ENCODE results near the gene CALHM5. TPM values are rescaled to one million over a fixed set of nuclear protein-coding genes. Genes with fewer than 3 reads are reported as not detected.

The CALHM5 gene
- total RNA-seq, 1 experiment from 2014 or later, result 0.05 TPM

DNA sequence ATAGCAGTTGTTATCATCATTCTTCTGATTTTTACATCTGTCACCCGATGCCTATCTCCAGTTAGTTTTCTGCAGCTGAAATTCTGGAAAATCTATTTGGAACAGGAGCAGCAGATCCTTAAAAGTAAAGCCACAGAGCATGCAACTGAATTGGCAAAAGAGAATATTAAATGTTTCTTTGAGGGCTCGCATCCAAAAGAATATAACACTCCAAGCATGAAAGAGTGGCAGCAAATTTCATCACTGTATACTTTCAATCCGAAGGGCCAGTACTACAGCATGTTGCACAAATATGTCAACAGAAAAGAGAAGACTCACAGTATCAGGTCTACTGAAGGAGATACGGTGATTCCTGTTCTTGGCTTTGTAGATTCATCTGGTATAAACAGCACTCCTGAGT lies 48.1 kb upstream of the CALHM5 start:
- no peaks in the 10 kb centered on the region for H3K4me1 ChIP-seq (ENCODE audit: control insufficient read depth in 1 of 2, insufficient read depth in 2 of 2, low read length in 2 of 2)
- ATAC-seq (no peak), DNase-seq (ENCODE audit: low read depth, low spot score) (no peak)
- ChIA-PET RAD21 (ENCODE audit: low non-redundant PET in 1 of 2, low total read pairs in 2 of 2, uncharacterized antibody in 2 of 2, unreplicated experiment in 2 of 2) (no interaction called here), POLR2A (no interaction called here), CTCF (no interaction called here)
- no peaks in the 10 kb centered on the region for H3K27me3 ChIP-seq (ENCODE audit: insufficient read depth, low read length)
- no peak overlapping the region for H3K27ac ChIP-seq (ENCODE audit: low read depth, low read length)
- no peak overlapping the region for H2AFZ ChIP-seq (ENCODE audit: low read depth, low read length, poor library complexity, severe bottlenecking)
- H3K4me3 ChIP-seq (replicated peaks in 1 of 2; ENCODE audit: low read depth in 1 of 2, low read length in 2 of 2), result no peak overlapping the region
- no TSS peak for BruUV-seq (replicated peaks)
- no peaks in the 10 kb centered on the region for H3K79me2 ChIP-seq (ENCODE audit: insufficient read depth, low read length)
- TF ChIP-seq, protein P1, sequence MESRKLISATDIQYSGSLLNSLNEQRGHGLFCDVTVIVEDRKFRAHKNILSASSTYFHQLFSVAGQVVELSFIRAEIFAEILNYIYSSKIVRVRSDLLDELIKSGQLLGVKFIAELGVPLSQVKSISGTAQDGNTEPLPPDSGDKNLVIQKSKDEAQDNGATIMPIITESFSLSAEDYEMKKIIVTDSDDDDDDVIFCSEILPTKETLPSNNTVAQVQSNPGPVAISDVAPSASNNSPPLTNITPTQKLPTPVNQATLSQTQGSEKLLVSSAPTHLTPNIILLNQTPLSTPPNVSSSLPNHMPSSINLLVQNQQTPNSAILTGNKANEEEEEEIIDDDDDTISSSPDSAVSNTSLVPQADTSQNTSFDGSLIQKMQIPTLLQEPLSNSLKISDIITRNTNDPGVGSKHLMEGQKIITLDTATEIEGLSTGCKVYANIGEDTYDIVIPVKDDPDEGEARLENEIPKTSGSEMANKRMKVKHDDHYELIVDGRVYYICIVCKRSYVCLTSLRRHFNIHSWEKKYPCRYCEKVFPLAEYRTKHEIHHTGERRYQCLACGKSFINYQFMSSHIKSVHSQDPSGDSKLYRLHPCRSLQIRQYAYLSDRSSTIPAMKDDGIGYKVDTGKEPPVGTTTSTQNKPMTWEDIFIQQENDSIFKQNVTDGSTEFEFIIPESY (IDR thresholded peaks at IDR 0.05; ENCODE audit: extremely low read depth, insufficient replicate concordance, low read length), result no peak
- no peak for TF ChIP-seq POLR2AphosphoS5 (IDR thresholded peaks at IDR 0.05; ENCODE audit: low read depth, low read length)
- no peaks in the 10 kb centered on the region for H3K36me3 ChIP-seq (ENCODE audit: control insufficient read depth in 1 of 2, insufficient read depth in 2 of 2, low read length in 2 of 2)
- no peak overlapping the region for H3K4me2 ChIP-seq (ENCODE audit: low read length)
- H4K20me1 ChIP-seq (ENCODE audit: insufficient read depth), result no peaks in the 10 kb centered on the region
- intact Hi-C loops (cut with micrococcal nuclease), result no loop called here
- H3K9ac ChIP-seq (ENCODE audit: low read length), result no peak overlapping the region
- no peaks in the 10 kb centered on the region for H3K9me2 ChIP-seq (ENCODE audit: insufficient read depth)
- no peaks in the 10 kb centered on the region for H3K9me3 ChIP-seq (ENCODE audit: control insufficient read depth in 1 of 2, insufficient read depth in 1 of 2, low read depth in 1 of 2, low read length in 2 of 2)

DNA sequence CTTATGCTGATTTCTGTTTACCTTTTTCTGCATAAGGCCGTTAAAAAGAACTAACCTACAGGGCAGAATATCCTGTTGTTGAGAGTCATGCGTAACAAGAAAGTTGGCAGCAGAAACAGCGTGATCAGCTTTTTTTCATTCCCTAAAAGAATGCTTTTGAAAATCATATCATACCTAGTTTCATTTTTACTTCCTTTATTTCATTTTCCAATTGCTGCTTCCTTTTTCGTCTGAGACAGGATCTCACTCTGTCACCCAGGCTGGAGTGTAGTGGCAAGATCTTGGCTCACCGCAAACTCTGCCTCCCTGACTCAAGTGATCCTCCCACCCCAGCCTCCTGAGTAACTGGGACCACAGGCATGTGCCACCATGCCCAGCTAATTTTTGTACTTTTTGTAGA lies 46.2 kb upstream of the CALHM5 start:
- CTCF ChIA-PET, result no interaction called here
- no peak for ATAC-seq
- no peak for DNase-seq (ENCODE audit: low read depth, low spot score)
- intact Hi-C loops (cut with micrococcal nuclease), result no loop called here
- no peak overlapping the region for H3K27ac ChIP-seq (ENCODE audit: low read depth, low read length)
- H3K4me3 ChIP-seq (replicated peaks in 1 of 2; ENCODE audit: low read depth in 1 of 2, low read length in 2 of 2), result no peak overlapping the region
- H3K9me2 ChIP-seq (ENCODE audit: insufficient read depth), result no peaks in the 10 kb centered on the region
- no TSS peak for BruUV-seq (replicated peaks)
- H3K27me3 ChIP-seq (ENCODE audit: insufficient read depth, low read length), result no peaks in the 10 kb centered on the region
- H2AFZ ChIP-seq (ENCODE audit: low read depth, low read length, poor library complexity, severe bottlenecking), result no peak overlapping the region
- H3K4me1 ChIP-seq (ENCODE audit: control insufficient read depth in 1 of 2, insufficient read depth in 2 of 2, low read length in 2 of 2), result no peaks in the 10 kb centered on the region
- H3K4me2 ChIP-seq (ENCODE audit: low read length), result no peak overlapping the region
- H4K20me1 ChIP-seq (ENCODE audit: insufficient read depth), result no peaks in the 10 kb centered on the region
- H3K9ac ChIP-seq (ENCODE audit: low read length), result no peak overlapping the region
- POLR2A ChIA-PET, result no interaction called here
- RAD21 ChIA-PET (ENCODE audit: low non-redundant PET in 1 of 2, low total read pairs in 2 of 2, uncharacterized antibody in 2 of 2, unreplicated experiment in 2 of 2), result no interaction called here
- H3K9me3 ChIP-seq (ENCODE audit: control insufficient read depth in 1 of 2, insufficient read depth in 1 of 2, low read depth in 1 of 2, low read length in 2 of 2), result no peaks in the 10 kb centered on the region
- no peaks in the 10 kb centered on the region for H3K79me2 ChIP-seq (ENCODE audit: insufficient read depth, low read length)
- no peaks in the 10 kb centered on the region for H3K36me3 ChIP-seq (ENCODE audit: control insufficient read depth in 1 of 2, insufficient read depth in 2 of 2, low read length in 2 of 2)
- TF ChIP-seq, protein P2, sequence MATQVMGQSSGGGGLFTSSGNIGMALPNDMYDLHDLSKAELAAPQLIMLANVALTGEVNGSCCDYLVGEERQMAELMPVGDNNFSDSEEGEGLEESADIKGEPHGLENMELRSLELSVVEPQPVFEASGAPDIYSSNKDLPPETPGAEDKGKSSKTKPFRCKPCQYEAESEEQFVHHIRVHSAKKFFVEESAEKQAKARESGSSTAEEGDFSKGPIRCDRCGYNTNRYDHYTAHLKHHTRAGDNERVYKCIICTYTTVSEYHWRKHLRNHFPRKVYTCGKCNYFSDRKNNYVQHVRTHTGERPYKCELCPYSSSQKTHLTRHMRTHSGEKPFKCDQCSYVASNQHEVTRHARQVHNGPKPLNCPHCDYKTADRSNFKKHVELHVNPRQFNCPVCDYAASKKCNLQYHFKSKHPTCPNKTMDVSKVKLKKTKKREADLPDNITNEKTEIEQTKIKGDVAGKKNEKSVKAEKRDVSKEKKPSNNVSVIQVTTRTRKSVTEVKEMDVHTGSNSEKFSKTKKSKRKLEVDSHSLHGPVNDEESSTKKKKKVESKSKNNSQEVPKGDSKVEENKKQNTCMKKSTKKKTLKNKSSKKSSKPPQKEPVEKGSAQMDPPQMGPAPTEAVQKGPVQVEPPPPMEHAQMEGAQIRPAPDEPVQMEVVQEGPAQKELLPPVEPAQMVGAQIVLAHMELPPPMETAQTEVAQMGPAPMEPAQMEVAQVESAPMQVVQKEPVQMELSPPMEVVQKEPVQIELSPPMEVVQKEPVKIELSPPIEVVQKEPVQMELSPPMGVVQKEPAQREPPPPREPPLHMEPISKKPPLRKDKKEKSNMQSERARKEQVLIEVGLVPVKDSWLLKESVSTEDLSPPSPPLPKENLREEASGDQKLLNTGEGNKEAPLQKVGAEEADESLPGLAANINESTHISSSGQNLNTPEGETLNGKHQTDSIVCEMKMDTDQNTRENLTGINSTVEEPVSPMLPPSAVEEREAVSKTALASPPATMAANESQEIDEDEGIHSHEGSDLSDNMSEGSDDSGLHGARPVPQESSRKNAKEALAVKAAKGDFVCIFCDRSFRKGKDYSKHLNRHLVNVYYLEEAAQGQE (IDR thresholded peaks at IDR 0.05; ENCODE audit: low read depth), result no peak
- no peak for TF ChIP-seq SRF (IDR thresholded peaks at IDR 0.05; ENCODE audit: low read depth)
- TF ChIP-seq, protein P3, sequence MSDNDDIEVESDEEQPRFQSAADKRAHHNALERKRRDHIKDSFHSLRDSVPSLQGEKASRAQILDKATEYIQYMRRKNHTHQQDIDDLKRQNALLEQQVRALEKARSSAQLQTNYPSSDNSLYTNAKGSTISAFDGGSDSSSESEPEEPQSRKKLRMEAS (IDR thresholded peaks at IDR 0.05), result no peak
- TF ChIP-seq, protein P4, sequence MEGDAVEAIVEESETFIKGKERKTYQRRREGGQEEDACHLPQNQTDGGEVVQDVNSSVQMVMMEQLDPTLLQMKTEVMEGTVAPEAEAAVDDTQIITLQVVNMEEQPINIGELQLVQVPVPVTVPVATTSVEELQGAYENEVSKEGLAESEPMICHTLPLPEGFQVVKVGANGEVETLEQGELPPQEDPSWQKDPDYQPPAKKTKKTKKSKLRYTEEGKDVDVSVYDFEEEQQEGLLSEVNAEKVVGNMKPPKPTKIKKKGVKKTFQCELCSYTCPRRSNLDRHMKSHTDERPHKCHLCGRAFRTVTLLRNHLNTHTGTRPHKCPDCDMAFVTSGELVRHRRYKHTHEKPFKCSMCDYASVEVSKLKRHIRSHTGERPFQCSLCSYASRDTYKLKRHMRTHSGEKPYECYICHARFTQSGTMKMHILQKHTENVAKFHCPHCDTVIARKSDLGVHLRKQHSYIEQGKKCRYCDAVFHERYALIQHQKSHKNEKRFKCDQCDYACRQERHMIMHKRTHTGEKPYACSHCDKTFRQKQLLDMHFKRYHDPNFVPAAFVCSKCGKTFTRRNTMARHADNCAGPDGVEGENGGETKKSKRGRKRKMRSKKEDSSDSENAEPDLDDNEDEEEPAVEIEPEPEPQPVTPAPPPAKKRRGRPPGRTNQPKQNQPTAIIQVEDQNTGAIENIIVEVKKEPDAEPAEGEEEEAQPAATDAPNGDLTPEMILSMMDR (IDR thresholded peaks at IDR 0.05 in 2 of 3, conservative IDR thresholded peaks at IDR 0.05 in 1 of 3; ENCODE audit: borderline replicate concordance in 1 of 3, insufficient read depth in 1 of 3, low read depth in 2 of 3, low read length in 2 of 3), result no peak
- TF ChIP-seq YY1 (IDR thresholded peaks at IDR 0.05; ENCODE audit: extremely low read depth, insufficient replicate concordance, low read depth, low read length), result no peak
- no peak for TF ChIP-seq FOSL1 (IDR thresholded peaks at IDR 0.05; ENCODE audit: low read depth)
- TF ChIP-seq RAD21 (IDR thresholded peaks at IDR 0.05; ENCODE audit: low read depth), result no peak
- TF ChIP-seq, protein P1 (IDR thresholded peaks at IDR 0.05; ENCODE audit: extremely low read depth, insufficient replicate concordance, low read length), result no peak

Measured in HCT116 (cell line).